NCI-H748 (cell line): Measurements from ENCODE around the gene PIK3R1.
A peak's percentile ranks its signal among the peaks of the same experiment; 100 is the strongest.
"Not testable (repeated sequence)": the region's sequence is repeated elsewhere in the genome, so short reads cannot be mapped to it uniquely, and the experiment has no call there.

Experiments used
- DNase-seq: peaks from one replicate; lab custom pipeline; 2025; ENCODE audit not compliant: unreplicated experiment; lab: John Stamatoyannopoulos, UW

PIK3R1 gene

DNA sequence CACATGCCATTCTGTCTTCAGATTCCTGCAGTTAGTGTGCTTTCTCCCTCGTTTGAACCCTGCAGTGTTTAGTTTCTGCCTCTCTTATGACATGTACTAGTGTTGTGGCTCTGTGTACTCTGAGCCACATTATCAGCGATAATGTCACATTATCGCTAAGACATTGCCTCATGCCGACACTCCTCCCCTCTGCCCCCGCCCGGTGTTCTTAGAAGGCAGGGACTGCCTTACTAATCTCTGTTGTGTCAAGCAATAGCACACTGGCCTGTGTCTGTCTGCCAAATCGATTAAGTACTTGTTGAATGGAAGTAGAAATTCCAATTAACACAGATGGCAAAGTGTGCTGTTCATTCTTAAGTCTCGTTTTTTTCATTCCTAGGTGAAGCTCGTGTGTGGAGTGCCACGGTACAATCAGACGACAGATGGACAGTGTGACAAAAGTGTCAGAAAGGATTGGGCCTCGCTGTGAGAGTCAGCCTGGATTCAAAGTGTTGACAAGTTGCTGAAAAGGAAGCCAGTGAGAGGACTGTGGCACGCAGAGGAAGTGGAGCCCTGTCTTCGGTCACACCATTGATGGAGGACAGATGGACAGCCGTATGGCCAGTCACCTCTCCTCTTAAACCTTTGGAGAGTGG, 10.5 kb downstream of the PIK3R1 start:
- no peak for DNase-seq

DNA sequence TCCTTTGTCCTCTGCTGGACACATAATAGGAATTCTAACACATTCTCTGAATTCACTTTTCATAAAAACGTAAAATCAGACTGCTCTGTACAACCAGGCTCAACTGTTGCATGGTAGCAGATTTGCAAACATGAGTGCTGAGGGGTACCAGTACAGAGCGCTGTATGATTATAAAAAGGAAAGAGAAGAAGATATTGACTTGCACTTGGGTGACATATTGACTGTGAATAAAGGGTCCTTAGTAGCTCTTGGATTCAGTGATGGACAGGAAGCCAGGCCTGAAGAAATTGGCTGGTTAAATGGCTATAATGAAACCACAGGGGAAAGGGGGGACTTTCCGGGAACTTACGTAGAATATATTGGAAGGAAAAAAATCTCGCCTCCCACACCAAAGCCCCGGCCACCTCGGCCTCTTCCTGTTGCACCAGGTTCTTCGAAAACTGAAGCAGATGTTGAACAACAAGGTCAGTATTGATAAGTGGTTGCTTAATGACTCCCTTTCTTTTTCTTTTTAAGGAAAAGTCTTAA, 11.1 kb downstream of the PIK3R1 start:
- no peak for DNase-seq

DNA sequence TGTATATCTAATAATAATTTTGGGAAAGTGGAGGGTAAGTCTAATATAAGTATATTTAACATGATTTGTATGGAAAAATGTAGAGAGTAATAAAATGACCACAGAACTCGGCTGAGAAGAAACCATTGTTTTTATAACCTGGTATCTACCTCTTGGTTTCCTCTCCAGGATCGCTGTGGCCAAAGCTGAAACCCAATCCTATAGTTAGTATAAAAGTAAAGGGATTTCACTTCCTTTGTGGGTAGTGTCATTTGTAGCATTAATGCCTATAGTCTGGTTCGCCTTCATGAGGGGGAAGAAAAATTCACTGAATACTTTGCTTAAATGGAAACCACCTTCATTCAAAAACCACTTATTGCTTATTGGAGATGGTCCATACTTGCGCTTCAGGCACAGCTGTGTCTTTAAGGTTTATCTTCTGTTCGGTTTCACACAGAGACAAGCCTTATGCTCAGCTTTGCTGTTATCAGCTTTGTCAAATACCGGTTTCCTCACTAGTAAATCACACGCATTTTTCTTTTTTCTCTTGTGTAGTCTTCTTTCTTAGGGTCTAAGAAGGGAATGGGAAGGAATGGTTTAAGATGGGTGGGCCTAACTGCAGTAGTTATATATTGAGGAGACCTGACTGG, 12.1 kb downstream of the PIK3R1 start:
- no peak for DNase-seq

DNA sequence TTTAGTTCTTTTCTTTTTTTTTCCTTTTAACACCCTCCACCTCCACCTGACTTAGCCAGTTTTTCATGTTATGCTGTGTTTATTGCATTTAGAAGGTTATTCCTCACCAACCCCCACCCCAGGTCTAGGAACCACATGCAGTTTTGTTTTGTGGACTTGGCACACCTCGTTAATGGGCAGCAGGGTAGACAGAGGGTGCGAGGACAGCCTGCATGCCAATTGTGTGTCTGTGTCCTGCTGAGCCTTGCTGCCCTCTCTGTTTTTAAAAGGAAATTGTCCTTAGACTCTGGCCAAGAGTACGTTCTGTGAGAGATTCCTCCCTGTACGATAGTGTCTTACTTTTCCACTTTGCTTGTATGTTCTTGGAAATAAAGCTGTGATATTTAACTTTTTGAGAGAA, 13.9 kb downstream of the PIK3R1 start:
- no peak for DNase-seq

DNA sequence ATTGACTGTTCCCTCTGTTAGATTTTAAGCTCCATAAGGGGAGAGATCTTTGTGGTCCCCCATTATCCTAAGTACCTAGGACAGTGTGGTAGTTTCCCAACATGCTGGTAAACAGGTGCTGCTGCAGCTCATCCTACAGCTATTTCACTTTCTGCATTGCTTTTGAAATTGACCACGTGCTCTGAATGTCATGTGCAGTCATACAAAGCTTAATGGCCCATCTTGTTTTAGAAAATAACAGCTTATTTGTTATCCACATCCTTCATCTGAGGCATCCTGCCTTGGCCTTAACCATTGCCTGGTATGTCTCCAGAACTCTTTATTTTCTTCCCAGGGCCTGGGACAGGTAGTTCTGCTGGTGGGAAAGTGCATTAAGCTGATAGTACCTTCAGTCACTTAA, 14.7 kb downstream of the PIK3R1 start:
- no peak for DNase-seq

DNA sequence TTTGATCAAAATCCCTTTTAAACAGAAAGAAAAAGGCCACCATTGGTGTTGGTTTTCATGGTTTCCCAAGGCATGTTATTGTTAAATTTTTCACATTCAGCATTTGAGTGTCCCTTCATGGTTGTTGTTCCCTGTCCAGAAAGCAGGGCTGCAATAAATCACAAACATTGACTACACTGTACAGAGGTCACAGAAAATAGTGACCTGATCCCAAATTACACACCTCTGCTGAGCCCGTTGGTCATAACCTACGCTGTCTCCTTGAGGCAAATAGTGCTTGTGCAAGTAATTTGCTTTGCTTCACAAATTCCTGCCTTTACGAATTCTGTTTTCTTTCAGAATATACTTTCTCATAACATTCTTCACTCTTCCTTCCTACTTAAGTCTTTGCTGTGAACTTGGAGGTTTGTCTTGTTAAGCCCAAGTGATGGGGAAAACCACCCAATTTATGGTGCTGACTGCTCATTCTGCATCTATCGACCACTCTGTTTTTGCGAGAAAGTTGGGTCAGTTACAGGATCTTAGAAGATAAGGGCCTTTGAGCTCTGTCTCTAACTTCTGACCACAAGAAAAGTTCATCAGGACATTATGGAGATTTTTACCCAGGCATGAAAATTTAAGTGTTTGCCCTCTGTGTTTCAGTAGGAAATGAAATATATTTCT, 16.0 kb downstream of the PIK3R1 start:
- DNase-seq, result no peak

DNA sequence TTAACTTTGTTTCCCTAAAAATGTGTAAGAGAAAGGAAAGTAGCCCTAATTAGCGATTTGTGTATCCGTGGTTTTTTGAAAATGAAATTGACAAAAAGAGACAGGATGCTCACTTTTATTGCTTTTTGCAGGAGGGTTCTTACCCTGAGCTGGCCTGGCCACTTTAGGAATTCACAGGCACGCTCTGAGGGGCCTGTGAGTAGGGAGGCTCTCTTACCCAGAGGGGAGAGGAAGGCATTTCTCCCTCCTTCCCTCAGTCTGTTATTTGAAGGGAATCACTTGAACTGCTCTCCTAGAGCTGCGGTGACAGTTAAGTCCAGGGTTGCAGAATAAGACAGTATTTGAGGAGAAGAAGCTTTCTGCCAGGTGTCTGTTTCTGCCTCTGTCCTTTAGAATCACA, 16.7 kb downstream of the PIK3R1 start:
- no peak for DNase-seq

DNA sequence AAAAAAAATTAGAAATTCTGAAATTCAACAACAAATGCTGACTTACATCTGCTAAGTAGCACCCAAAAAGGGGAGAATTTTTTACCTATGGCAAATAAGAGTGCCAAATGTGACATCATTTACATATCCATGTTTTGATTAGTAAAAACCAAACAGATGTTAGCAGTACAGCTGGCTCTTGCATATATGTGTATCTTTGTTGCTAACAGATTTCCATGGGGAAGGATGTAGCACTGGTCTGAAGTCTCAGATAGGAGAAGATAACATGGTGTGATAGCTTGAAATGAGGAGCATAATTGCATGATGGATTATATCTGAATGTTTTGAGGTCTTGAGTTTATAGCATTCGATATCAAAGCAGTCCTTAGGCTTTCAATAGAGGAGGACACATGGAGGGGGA, 17.5 kb downstream of the PIK3R1 start:
- no peak for DNase-seq

DNA sequence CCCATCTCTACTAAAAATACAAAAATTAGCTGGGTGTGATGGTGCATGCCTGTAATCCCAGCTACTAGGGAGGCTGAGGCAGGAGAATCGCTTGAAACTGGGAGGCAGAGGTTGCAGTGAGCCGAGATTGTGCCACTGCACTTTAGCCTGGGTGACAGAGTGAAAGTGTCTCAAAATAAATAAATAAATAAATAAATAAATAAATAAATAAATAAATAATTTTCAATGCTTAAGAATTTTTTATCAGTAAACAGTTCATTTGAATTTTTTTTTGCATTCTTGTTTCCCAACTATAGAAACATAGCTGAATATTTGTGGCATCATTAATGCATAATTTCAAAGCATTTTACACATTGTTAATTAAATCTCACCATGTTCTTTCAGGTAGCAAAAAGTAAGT, 19.7 kb downstream of the PIK3R1 start:
- not testable (repeated sequence) for DNase-seq

DNA sequence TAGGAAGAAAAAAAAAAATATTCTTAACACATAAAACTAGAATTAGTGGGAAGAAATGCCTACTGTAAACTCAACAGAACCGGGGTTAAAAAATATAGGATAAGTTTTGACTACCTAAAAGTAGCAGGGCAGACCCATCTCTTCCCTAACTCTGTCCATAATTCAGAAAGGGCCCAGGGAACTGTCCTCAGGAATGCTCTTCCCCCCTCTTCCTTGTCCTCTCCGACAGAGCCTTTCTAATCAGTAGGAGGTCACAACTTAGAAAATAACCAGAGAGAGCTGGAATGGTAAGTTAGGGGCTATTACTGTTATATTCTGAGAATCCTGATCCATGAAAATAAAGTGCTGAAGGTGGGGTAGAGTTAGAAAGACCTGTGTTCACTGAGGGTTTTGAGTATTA, 22.2 kb downstream of the PIK3R1 start:
- DNase-seq, result no peak

DNA sequence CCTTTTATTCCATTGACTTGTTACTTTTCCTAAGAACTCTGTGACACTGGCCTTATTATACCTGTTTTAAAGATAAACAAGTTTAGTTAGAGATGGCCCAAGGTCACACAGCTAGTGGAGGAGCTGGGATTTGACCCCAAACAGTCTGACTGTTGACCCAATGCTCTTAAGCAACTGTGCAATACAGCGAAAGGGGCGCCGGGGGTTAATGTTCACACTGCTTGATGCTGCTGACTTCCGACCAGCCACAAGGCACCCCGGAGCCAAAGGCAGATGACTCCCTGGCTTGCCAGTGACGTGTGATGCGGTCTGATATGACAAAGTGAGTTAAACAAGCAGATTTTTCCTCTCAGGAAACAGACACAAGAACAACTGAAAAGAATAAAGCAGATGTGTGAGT, 23.9 kb downstream of the PIK3R1 start:
- DNase-seq, result no peak

DNA sequence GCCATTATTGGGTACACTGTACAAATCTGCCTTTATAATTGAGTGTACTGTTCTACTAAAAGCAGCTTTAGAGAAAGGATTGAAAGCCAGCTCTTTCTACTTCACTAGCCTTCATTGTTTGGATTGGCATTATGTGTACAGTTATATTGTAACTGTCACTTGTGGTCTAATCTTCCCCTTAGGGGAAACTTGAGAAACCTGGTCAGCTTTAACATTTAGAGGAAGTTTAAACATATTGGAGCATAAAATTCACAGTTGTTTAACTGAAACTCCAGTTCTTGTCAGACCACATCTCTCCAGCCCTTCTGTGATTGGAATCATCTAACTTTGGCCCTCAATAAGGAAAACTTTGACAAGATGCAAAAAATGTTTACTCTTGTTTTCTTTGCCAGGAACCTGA, 24.6 kb downstream of the PIK3R1 start:
- no peak for DNase-seq

DNA sequence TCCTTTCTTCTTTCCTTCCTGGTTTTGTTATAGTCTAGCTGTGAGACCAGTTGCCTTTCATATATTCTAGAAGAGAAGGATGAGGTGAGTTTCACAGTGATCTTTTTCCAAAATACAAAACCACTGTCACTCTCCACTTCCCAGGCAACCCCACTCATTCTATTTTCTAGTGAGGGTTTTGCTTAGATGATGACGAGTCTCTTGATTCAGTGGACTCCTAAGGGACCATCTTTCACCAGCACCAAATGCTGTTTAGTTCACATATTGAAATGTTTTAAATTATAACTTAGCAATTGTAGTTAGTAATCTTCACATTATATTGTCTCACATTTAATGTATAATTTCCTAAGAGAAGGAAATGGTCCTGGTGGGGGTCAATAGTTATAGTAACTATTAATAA, 25.2 kb downstream of the PIK3R1 start:
- no peak for DNase-seq

DNA sequence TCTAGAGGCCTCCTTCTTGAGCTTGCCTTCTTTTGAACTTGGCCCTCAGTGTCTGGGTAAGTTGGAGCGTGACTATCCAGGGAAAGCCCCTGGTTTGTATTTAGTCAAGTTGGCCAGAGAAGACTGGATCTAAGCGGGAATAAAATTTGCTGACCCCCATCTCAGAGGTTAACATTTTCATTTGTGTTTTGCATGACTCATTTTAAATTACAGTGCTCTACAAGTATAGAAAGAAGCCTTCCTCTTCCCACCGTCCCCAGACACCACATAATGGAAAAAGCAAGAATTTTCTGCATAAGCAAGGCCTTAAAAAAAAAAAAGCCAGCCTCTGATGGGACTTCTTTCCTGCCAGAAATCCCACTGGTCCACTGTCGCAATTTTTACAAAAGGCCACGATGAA, 27.2 kb downstream of the PIK3R1 start:
- no peak for DNase-seq

DNA sequence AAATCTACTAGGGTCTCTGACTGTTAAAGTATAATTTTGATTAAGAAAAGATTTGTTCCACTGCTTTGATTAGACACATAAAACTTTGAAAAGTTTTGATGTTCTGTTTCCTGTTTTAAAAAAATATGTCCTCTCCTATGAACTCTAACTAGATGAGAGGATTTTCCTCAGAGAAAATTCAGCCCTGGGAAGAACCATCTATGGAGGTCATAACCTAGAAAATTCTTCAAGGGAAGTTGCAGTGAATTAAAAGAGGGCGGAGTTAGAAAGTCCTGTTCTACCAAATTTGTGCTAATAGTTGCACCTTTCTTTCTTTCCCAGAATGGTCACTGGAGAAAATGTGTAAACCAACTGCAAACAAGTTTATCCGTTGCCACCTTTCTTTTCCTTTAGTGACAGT, 27.7 kb downstream of the PIK3R1 start:
- DNase-seq, result no peak

DNA sequence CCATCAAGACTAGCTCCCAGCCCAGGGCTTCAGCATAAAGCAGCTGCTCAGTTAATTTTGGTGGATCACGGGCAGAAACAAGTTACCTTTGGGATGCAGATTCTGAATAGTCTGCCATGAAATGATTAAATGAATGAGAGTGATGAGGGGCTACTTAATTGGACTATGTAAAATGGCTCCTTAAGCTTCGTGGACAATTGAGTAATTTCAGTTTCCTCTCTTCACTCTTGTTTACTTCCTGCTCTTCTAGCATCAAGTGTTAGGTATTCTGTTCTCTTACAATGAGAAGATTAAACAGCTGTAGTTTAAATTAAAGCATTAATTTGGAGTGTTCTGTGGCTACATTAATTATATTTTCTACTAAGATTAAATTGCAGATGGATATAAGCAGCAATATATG, 28.1 kb downstream of the PIK3R1 start:
- peak; percentile 72 for DNase-seq

DNA sequence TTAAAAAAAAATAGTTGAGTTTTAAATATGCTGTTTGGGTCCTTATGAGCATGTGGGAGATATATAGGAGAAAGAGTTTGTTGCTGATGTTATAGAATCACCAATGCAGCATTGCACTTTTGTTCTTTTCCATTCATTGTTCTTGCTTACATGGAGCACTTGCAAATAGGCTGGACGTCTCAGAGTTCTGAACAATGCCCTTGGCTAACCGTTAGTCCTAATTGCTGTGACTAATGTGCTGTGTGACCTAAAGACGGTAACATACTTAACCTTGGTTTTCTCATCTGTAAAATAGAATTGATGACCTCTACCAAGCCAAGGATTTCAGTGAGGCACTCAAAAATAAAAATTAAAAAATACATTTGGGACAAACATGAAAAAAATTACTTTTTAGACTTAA, 29.8 kb downstream of the PIK3R1 start:
- DNase-seq, result peak; percentile 63

DNA sequence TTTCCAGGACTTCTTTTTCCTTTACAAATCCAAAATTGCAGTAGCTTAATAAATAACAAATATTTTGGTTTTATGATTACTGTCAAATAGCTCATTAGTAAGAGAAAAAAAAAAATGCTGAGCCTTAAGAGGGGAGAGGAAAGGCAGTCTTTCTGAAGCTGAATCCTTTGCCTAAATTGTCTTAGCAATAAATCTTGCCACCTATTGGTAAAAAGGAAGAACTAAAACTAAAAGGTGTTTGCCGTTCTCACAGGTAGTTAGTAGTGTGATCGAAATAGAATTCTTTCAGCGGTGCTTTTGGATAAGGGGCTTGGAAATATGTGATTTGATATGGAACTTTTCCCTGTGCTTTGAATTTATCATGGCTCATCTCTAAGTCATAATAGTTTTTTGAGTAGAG, 31.2 kb downstream of the PIK3R1 start:
- DNase-seq, result peak; percentile 56

DNA sequence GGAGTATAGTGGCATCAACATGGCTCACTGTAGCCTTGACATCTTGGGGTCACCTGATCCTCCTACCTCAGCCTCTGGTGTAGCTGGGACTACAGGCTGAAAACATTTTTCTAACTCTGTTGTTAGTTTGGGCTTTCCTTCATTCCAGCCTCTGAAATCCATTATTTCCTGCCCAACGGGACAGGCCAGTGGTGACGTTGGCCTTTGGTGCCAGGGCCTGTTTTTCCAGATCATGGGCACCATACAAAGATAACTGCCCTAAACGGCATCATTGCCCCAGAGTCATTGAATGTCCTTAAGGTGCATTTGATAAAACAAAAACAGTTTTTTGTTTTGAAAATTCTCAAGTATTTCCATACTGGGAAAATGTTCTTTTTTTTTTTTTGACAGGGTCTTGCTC, 32.1 kb downstream of the PIK3R1 start:
- no peak for DNase-seq

DNA sequence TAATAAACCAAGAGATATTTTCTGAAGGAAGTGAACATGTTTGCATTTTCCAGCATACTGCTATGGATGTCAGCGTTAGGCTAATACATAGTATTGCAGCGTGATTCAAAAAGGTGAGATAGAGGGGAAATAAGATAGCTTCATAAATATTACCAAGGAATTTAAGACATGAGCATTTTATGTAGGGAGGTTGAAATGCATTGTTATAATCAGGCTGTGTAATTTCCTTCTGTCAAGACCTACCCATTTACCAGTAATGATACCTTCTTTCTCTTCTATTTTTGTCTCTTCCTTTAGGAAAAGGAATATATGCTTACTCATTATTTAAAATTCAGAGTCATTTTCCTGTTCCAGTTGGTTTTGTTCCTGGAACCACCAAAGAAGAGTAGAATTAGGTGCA, 33.3 kb downstream of the PIK3R1 start:
- no peak for DNase-seq

DNA sequence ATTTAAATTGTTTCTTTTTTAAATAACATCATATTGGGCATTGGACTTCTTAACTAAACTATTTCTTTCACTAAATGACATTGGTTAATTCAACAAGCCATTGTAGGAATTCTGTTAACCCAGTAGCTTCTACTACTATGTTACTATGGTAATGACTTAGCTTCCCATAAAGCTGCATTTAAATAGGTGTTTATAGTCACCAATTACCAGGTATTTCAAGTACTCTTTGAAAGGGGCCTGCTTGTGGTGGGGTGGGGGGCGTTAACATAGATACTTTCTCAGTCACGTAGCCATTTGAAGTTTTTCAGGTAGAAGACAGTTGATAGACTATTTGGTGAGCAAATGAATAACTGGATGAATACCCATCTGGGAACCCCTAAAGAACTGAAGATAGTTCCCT, 34.0 kb downstream of the PIK3R1 start:
- DNase-seq, result no peak

DNA sequence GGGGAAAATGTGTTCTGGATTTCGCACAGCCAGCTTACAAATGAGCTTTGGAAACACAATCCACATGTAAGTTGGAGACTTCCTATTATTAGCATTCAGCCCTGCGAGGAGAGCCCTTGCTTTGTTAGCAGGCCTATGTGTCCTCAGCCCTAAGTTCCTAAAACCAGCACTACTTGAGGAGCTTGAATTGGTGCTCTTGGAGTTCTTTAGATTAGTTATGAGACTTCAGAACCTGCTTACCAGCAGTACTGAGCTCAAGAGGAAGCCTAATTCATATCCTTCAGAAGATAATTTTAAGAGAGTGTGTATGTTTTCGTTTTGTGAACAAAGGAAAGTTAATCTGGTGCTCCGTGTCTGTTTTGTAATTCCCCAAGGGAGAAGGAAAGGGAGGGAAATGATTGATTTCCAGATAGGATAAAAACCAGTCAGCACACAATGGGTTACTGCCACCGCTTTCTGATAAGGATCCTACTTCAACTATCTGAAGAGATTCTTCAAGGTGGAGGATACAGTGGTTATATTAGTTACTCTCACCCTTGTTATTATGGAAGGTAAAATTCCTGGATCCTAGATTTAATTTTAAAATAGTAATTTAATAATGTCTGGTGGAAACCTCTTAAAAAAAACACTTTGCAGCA, 35.2 kb downstream of the PIK3R1 start:
- DNase-seq, result no peak
